Hepatocyte (in vitro differentiated cells): ENCODE measurements around the gene PCDHGA8.
A peak's percentile ranks its signal among the peaks of the same experiment; 100 is the strongest.

Experiments
- EZH2 ChIP-seq: fragments of 200-600 bp; sonication (generic); IDR thresholded peaks from 2 replicates; pipeline ENCODE4 v1.6.1; 2016; ENCODE audit warnings: antibody characterized with exemption, mild to moderate bottlenecking, borderline replicate concordance
- EZH2phosphoT487 ChIP-seq: fragments of 200-600 bp; sonication (generic); IDR thresholded peaks from one replicate; pipeline ENCODE4 v1.6.1; 2018; ENCODE audit warnings: antibody characterized with exemption, mild to moderate bottlenecking, low read depth, moderate library complexity; ENCODE audit not compliant: unreplicated experiment, severe bottlenecking
- TF ChIP-seq, protein P1 (sequence below): fragments of 200-600 bp; sonication (generic); IDR thresholded peaks from 2 replicates; pipeline ENCODE4 v1.5.1; 2016; ENCODE audit warnings: antibody characterized with exemption, mild to moderate bottlenecking; ENCODE audit not compliant: poor library complexity

DNA sequence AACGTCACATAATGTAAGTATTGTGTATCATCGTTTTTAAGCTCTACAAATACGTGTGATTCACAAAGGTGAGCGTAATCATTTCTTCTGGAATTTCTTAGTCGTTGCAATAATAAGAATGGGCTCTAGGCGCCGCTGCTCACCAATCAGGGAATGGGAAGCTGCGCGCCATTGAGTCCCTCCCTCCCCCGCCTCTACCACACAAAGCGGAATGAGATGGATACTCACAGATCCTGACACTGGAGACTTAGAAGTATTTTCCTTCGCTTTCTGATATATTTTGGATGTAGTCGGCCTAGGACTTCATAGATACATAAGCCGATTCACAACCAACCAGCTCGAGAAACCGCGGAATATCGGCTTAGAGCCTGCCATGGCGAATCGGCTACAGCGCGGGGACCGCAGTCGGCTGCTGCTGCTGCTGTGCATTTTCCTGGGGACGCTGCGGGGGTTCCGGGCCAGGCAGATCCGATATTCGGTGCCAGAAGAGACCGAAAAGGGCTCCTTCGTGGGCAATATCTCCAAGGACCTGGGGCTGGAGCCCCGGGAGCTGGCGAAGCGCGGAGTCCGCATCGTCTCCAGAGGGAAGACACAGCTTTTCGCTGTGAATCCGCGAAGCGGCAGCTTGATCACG is 28.5 kb downstream of the PCDHGA8 start, which contains the start of gene PCDHGA11:
- TF ChIP-seq, protein P1, sequence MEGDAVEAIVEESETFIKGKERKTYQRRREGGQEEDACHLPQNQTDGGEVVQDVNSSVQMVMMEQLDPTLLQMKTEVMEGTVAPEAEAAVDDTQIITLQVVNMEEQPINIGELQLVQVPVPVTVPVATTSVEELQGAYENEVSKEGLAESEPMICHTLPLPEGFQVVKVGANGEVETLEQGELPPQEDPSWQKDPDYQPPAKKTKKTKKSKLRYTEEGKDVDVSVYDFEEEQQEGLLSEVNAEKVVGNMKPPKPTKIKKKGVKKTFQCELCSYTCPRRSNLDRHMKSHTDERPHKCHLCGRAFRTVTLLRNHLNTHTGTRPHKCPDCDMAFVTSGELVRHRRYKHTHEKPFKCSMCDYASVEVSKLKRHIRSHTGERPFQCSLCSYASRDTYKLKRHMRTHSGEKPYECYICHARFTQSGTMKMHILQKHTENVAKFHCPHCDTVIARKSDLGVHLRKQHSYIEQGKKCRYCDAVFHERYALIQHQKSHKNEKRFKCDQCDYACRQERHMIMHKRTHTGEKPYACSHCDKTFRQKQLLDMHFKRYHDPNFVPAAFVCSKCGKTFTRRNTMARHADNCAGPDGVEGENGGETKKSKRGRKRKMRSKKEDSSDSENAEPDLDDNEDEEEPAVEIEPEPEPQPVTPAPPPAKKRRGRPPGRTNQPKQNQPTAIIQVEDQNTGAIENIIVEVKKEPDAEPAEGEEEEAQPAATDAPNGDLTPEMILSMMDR = peak; percentile 32
- TF ChIP-seq EZH2 (no peak), EZH2phosphoT487 (no peak)
